22Rv1 (cell line): ENCODE data around the gene KCNN2.

Experiments
- H3K27ac ChIP-seq: fragments of 450-650 bp; 2 replicates; pipeline ENCODE4 v1.5.1; 2017
- CTCF ChIP-seq: fragments of 450-650 bp; IDR thresholded peaks from 2 replicates; pipeline ENCODE4 v1.5.1; 2017; ENCODE audit warnings: mild to moderate bottlenecking
- ZFX ChIP-seq: fragments of 450-650 bp; IDR thresholded peaks from 2 replicates; pipeline ENCODE4 v1.6.1; 2017; ENCODE audit warnings: antibody characterized with exemption, borderline replicate concordance

Gene KCNN2

DNA sequence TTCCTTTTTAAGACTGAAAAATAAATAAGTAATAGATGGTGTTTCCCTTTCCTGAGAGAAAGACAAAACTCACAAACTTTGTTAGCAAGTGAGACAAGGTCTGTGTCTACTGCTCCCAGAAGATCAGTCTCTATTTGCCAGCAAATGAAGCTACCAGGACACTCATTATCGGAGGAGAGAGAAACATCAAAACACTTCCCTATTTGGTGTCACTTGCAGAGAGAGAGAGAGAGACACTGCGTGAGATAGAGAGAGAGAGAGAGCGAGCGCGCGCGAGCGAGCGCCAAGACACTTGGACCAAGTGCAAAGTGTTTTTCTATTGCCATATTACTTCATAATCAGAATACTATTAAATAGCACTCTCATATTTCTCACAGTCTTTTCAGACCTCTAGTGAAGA lies 142.7 kb downstream of the KCNN2 start:
- TF ChIP-seq ZFX (no peak), CTCF (no peak)

GRCh38 chr5:114524221-114524620 lies 162.4 kb downstream of the KCNN2 start:
- TF ChIP-seq ZFX = no peak
- TF ChIP-seq CTCF = no peak

More for the DNA sequence above, 142.7 kb downstream of the KCNN2 start:
- no peak overlapping the region for H3K27ac ChIP-seq

DNA sequence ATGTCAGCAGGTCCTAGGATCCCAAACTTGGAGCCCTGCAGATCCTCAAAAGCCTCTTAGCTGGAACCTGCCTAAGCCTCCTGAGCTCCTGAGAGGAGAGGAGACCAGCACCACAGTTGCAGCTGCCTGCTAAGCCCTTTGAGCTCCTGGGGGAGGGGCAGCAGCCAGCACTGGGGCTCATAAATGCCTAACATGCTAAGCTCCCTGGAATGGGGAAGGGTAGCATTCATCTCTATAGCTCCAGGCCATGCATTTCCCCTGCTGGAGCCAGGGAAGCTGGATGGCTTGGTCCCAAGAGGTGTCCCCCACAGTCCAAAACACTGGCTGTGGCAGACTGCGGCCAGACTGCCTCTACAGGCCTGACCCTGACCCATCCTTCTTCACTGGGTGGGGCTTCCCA lies 182.7 kb downstream of the KCNN2 start:
- H3K27ac ChIP-seq = no peak overlapping the region

More at GRCh38 chr5:114524221-114524620, 162.4 kb downstream of the KCNN2 start:
- H3K27ac ChIP-seq = no peak overlapping the region

More for the DNA sequence above, 182.7 kb downstream of the KCNN2 start:
- no peak for TF ChIP-seq ZFX
- TF ChIP-seq CTCF = no peak
